ENCODE measurements around the gene EMILIN3. TPM values are rescaled to one million over a fixed set of nuclear protein-coding genes. Genes with fewer than 3 reads are reported as not detected.

The EMILIN3 gene
- total RNA-seq, 1 experiment from 2014 or later = not detected

DNA sequence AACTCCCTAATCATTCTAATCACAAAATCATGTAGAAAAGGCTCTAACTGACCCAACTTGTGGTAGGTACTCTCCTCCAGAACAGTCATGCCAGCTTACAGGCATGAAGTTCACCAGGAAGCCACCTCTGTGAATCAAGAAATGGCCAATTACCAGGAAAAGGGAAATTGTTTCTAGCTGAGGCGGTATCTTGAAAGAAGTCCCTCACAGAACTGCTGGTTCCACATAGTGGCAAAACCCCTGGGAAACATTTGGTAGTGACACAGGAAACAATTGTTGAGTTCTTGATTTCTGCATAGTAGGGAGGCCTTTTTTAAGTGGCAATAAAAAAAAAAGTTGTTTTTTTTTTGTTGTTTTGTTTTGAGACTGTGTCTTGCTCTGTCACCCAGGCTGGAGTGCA is 45.6 kb downstream of the EMILIN3 start:
- no peaks in the 10 kb centered on the region for H3K79me2 ChIP-seq (ENCODE audit: insufficient read depth, low read length)
- H4K20me1 ChIP-seq (ENCODE audit: insufficient read depth) = no peaks in the 10 kb centered on the region
- H3K4me2 ChIP-seq (ENCODE audit: low read length) = no peak overlapping the region
- no peaks in the 10 kb centered on the region for H3K36me3 ChIP-seq (ENCODE audit: control insufficient read depth in 1 of 2, insufficient read depth in 2 of 2, low read length in 2 of 2)
- H3K4me3 ChIP-seq (replicated peaks in 1 of 2; ENCODE audit: low read depth in 1 of 2, low read length in 2 of 2) = no peak overlapping the region
- DNase-seq (ENCODE audit: low read depth, low spot score) = no peak
- no peaks in the 10 kb centered on the region for H3K9me2 ChIP-seq (ENCODE audit: insufficient read depth)
- H3K9ac ChIP-seq (ENCODE audit: low read length) = no peak overlapping the region
- H3K4me1 ChIP-seq (ENCODE audit: control insufficient read depth in 1 of 2, insufficient read depth in 2 of 2, low read length in 2 of 2) = peaks cover 9 to 26% of the 10 kb centered on the region in 2 experiments
- no peaks in the 10 kb centered on the region for H3K9me3 ChIP-seq (ENCODE audit: control insufficient read depth in 1 of 2, insufficient read depth in 1 of 2, low read depth in 1 of 2, low read length in 2 of 2)
- no peaks in the 10 kb centered on the region for H3K27me3 ChIP-seq (ENCODE audit: insufficient read depth, low read length)
- POLR2A ChIA-PET = no interaction called here
- TF ChIP-seq YY1 (IDR thresholded peaks at IDR 0.05; ENCODE audit: extremely low read depth, insufficient replicate concordance, low read depth, low read length) (no peak), FOSL1 (IDR thresholded peaks at IDR 0.05; ENCODE audit: low read depth) (no peak), ZNF274 (IDR thresholded peaks at IDR 0.05; ENCODE audit: low read depth, low read length) (no peak), TCF7L2 (IDR thresholded peaks at IDR 0.05; ENCODE audit: borderline replicate concordance, extremely low read depth, insufficient read depth, insufficient read length) (no peak), SRF (IDR thresholded peaks at IDR 0.05; ENCODE audit: low read depth) (no peak), MAX (IDR thresholded peaks at IDR 0.05) (no peak), ATF3 (IDR thresholded peaks at IDR 0.05) (no peak), CBX3 (IDR thresholded peaks at IDR 0.05; ENCODE audit: low read depth) (no peak), EGR1 (IDR thresholded peaks at IDR 0.05; ENCODE audit: low read depth) (no peak), JUND (IDR thresholded peaks at IDR 0.05) (no peak), POLR2AphosphoS5 (IDR thresholded peaks at IDR 0.05; ENCODE audit: low read depth, low read length) (no peak), EZH2phosphoT487 (IDR thresholded peaks at IDR 0.05; ENCODE audit: borderline replicate concordance) (no peak)
- H3K27ac ChIP-seq (ENCODE audit: low read depth, low read length) = no peak overlapping the region
- CTCF ChIA-PET = no interaction called here
- H2AFZ ChIP-seq (ENCODE audit: low read depth, low read length, poor library complexity, severe bottlenecking) = no peak overlapping the region
- intact Hi-C loops (cut with micrococcal nuclease) = no loop called here
- ATAC-seq = no peak
- RAD21 ChIA-PET (ENCODE audit: low non-redundant PET in 1 of 2, low total read pairs in 2 of 2, uncharacterized antibody in 2 of 2, unreplicated experiment in 2 of 2) = no interaction called here
- BruUV-seq (replicated peaks) = no TSS peak

- H2AFZ ChIP-seq (ENCODE audit: low read depth, low read length, poor library complexity, severe bottlenecking) = no peak overlapping the region
- no peaks in the 10 kb centered on the region for H3K79me2 ChIP-seq (ENCODE audit: insufficient read depth, low read length)
- BruUV-seq (replicated peaks) = no TSS peak
- H3K27ac ChIP-seq (ENCODE audit: low read depth, low read length) = no peak overlapping the region
- no peak for DNase-seq (ENCODE audit: low read depth, low spot score)
- H3K9ac ChIP-seq (ENCODE audit: low read length) = no peak overlapping the region
- H3K9me2 ChIP-seq (ENCODE audit: insufficient read depth) = no peaks in the 10 kb centered on the region
- ChIA-PET RAD21 (ENCODE audit: low non-redundant PET in 1 of 2, low total read pairs in 2 of 2, uncharacterized antibody in 2 of 2, unreplicated experiment in 2 of 2) (no interaction called here), POLR2A (no interaction called here), CTCF (no interaction called here)
- H3K4me3 ChIP-seq (replicated peaks in 1 of 2; ENCODE audit: low read depth in 1 of 2, low read length in 2 of 2) = no peak overlapping the region
- no peak for ATAC-seq
- intact Hi-C loops (cut with micrococcal nuclease) = no loop called here
- H4K20me1 ChIP-seq (ENCODE audit: insufficient read depth) = no peaks in the 10 kb centered on the region
- H3K9me3 ChIP-seq (ENCODE audit: control insufficient read depth in 1 of 2, insufficient read depth in 1 of 2, low read depth in 1 of 2, low read length in 2 of 2) = no peaks in the 10 kb centered on the region
- H3K4me1 ChIP-seq (ENCODE audit: control insufficient read depth in 1 of 2, insufficient read depth in 2 of 2, low read length in 2 of 2) = peaks cover 9 to 27% of the 10 kb centered on the region in 2 experiments
- H3K4me2 ChIP-seq (ENCODE audit: low read length) = no peak overlapping the region
- H3K27me3 ChIP-seq (ENCODE audit: insufficient read depth, low read length) = no peaks in the 10 kb centered on the region
- TF ChIP-seq EGR1 (IDR thresholded peaks at IDR 0.05; ENCODE audit: low read depth) (no peak), CBX3 (IDR thresholded peaks at IDR 0.05; ENCODE audit: low read depth) (no peak), CTCF (IDR thresholded peaks at IDR 0.05 in 2 of 3, conservative IDR thresholded peaks at IDR 0.05 in 1 of 3; ENCODE audit: borderline replicate concordance in 1 of 3, insufficient read depth in 1 of 3, low read depth in 2 of 3, low read length in 2 of 3) (no peak), RAD21 (IDR thresholded peaks at IDR 0.05; ENCODE audit: low read depth) (no peak), ATF3 (IDR thresholded peaks at IDR 0.05) (no peak), CEBPB (IDR thresholded peaks at IDR 0.05; ENCODE audit: low read depth) (no peak), ZFX (IDR thresholded peaks at IDR 0.05) (no peak), ELF1 (IDR thresholded peaks at IDR 0.05; ENCODE audit: borderline replicate concordance, low read depth) (no peak)
- H3K36me3 ChIP-seq (ENCODE audit: control insufficient read depth in 1 of 2, insufficient read depth in 2 of 2, low read length in 2 of 2) = no peaks in the 10 kb centered on the region
These were observed 46.2 kb downstream of the EMILIN3 start for GRCh38 chr20:41320441-41320840.
